PFSK-1 (cell line): ENCODE measurements around the gene ALOX12.

Source experiments
- POLR2AphosphoS5 ChIP-seq: IDR thresholded peaks from 2 replicates; pipeline ENCODE4 v1.6.1; 2012; ENCODE audit warnings: low read depth, mild to moderate bottlenecking, control low read depth, low read length, moderate library complexity
- SIN3A ChIP-seq: IDR thresholded peaks from 2 replicates; pipeline ENCODE4 v1.6.1; 2012; ENCODE audit warnings: mild to moderate bottlenecking, low read length, moderate library complexity, borderline replicate concordance; ENCODE audit not compliant: insufficient read depth
- TAF1 ChIP-seq: IDR thresholded peaks from 2 replicates; pipeline ENCODE4 v1.6.1; 2012; ENCODE audit warnings: low read length, control low read depth, borderline replicate concordance; ENCODE audit not compliant: insufficient read depth
- TF ChIP-seq, protein P1 (sequence below), 2 experiments: IDR thresholded peaks; 2 replicates each; pipeline versions ENCODE4 v1.6.1 to v1.8.0; 2011 to 2012; ENCODE audit warnings: low read depth in 2 of 2, low read length in 2 of 2, control low read depth in 1 of 2, inconsistent platforms in 1 of 2, mild to moderate bottlenecking in 1 of 2, moderate library complexity in 1 of 2; ENCODE audit not compliant: insufficient read depth in 1 of 2

- TF ChIP-seq POLR2AphosphoS5 (no peak), TAF1 (no peak), SIN3A (no peak)
- TF ChIP-seq, protein P1, sequence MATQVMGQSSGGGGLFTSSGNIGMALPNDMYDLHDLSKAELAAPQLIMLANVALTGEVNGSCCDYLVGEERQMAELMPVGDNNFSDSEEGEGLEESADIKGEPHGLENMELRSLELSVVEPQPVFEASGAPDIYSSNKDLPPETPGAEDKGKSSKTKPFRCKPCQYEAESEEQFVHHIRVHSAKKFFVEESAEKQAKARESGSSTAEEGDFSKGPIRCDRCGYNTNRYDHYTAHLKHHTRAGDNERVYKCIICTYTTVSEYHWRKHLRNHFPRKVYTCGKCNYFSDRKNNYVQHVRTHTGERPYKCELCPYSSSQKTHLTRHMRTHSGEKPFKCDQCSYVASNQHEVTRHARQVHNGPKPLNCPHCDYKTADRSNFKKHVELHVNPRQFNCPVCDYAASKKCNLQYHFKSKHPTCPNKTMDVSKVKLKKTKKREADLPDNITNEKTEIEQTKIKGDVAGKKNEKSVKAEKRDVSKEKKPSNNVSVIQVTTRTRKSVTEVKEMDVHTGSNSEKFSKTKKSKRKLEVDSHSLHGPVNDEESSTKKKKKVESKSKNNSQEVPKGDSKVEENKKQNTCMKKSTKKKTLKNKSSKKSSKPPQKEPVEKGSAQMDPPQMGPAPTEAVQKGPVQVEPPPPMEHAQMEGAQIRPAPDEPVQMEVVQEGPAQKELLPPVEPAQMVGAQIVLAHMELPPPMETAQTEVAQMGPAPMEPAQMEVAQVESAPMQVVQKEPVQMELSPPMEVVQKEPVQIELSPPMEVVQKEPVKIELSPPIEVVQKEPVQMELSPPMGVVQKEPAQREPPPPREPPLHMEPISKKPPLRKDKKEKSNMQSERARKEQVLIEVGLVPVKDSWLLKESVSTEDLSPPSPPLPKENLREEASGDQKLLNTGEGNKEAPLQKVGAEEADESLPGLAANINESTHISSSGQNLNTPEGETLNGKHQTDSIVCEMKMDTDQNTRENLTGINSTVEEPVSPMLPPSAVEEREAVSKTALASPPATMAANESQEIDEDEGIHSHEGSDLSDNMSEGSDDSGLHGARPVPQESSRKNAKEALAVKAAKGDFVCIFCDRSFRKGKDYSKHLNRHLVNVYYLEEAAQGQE (IDR thresholded peaks at IDR 0.05; ENCODE audit: insufficient read depth in 1 of 2, low read depth in 2 of 2, low read length in 2 of 2), result no peak
Measured at GRCh38 chr17:7022781-7023571, 27.1 kb downstream of the ALOX12 start, which contains the start of gene BCL6B.
